Measurements from ENCODE around the gene TMEM151B. TPM values are rescaled to one million over a fixed set of nuclear protein-coding genes. Genes with fewer than 3 reads are reported as not detected.

TMEM151B gene
- total and polyA plus RNA-seq, 2 of the 13 experiments (the other 11 are each of a cell fraction or from before 2014, with no cell fraction given) = not detected

DNA sequence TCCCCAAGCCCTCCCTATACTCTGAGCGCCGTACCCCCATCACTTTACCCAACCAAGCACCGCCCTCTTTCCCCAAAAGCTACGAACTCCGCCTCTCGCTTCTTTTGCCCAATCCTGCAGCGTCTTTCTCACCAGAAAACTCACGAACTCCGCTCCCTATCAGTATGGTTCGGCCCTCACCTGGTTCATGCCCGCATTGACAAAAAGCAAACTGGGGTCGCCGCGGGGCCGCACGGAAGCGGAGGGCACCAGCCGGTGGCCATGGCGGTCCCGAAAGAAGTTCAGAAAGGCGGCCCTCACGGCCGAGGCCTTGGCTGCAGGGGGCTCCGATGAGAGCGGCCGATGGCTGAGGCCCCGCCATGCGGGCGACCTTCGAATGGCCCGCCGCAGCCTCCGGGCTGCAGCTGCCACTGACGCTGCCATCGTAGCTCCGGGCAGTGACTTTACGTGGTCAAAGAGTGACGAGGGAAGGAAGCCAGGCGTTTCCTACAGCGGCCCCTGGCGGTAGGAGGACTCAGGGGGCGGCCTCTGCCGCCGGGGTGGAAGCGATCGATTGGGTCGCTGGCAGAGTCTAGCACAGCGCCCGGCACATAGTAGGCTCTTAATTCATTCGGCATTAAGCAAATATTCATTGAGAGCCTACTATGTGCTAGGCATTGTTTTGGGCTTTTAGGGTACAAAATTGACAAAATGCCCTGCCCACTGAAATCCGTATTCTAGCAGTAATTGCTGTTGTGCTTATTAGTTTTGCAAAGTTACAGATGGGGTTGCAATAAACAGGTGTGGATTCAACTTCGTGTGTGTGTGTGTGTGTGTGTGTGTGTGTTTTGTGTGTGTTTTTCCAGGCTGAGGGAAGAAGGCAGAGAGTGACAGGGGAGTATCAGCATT lies 42.9 kb downstream of the TMEM151B start, which contains the start of gene AARS2 (continued):
- TF ChIP-seq ZHX1 (CRISPR knock-in tag; IDR thresholded peaks at IDR 0.05; ENCODE audit: low read depth) = peak; percentile 98
- TF ChIP-seq, protein P1, sequence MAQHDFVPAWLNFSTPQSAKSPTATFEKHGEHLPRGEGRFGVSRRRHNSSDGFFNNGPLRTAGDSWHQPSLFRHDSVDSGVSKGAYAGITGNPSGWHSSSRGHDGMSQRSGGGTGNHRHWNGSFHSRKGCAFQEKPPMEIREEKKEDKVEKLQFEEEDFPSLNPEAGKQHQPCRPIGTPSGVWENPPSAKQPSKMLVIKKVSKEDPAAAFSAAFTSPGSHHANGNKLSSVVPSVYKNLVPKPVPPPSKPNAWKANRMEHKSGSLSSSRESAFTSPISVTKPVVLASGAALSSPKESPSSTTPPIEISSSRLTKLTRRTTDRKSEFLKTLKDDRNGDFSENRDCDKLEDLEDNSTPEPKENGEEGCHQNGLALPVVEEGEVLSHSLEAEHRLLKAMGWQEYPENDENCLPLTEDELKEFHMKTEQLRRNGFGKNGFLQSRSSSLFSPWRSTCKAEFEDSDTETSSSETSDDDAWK (CRISPR knock-in tag; IDR thresholded peaks at IDR 0.05) = no peak
- peak in 1 of 2 experiments; percentile 76; a peak in 2 of 4 replicates for TF ChIP-seq ATF4 (CRISPR knock-in tag; IDR thresholded peaks at IDR 0.05)
- peak; percentile 96 for TF ChIP-seq ZFP36L1 (CRISPR knock-in tag; IDR thresholded peaks at IDR 0.05)
- peak; percentile 84 for TF ChIP-seq ARNTL (CRISPR knock-in tag; IDR thresholded peaks at IDR 0.05)
- TF ChIP-seq NCOA5 (CRISPR knock-in tag; IDR thresholded peaks at IDR 0.05) = no peak
- TF ChIP-seq DR1 (CRISPR knock-in tag; IDR thresholded peaks at IDR 0.05) = peak; percentile 95
- TF ChIP-seq ZNF264 (CRISPR knock-in tag; IDR thresholded peaks at IDR 0.05) = peak; percentile 93
- TF ChIP-seq ATF7 (IDR thresholded peaks at IDR 0.05) = no peak
- peak; percentile 79; the same call in 1 of the 2 replicates for TF ChIP-seq ATF7 (CRISPR knock-in tag; IDR thresholded peaks at IDR 0.05)
- 0 out of 2 replicates have a peak, but pooled peaks have one; percentile 13 for TF ChIP-seq ZFP62 (CRISPR knock-in tag; IDR thresholded peaks at IDR 0.05)
- TF ChIP-seq, protein P2, sequence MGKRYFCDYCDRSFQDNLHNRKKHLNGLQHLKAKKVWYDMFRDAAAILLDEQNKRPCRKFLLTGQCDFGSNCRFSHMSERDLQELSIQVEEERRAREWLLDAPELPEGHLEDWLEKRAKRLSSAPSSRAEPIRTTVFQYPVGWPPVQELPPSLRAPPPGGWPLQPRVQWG (CRISPR knock-in tag; IDR thresholded peaks at IDR 0.05; ENCODE audit: borderline replicate concordance, low read depth) = no peak
- TF ChIP-seq NFE2 (CRISPR knock-in tag; IDR thresholded peaks at IDR 0.05) = 0 out of 2 replicates have a peak, but pooled peaks have one; percentile 16
- TF ChIP-seq ZNF776 (CRISPR knock-in tag; IDR thresholded peaks at IDR 0.05) = peak; percentile 79; the same call in 1 of the 2 replicates
- TF ChIP-seq KLF15 (CRISPR knock-in tag; IDR thresholded peaks at IDR 0.05; ENCODE audit: borderline replicate concordance) = peak; percentile 64; the same call in 1 of the 2 replicates
- no peak for TF ChIP-seq NCOR1 (IDR thresholded peaks at IDR 0.05; ENCODE audit: borderline replicate concordance, low read length)
- TF ChIP-seq ZNF567 (CRISPR knock-in tag; IDR thresholded peaks at IDR 0.05; ENCODE audit: borderline replicate concordance) = peak; percentile 83; the same call in 1 of the 2 replicates
- TF ChIP-seq KLF16 (CRISPR knock-in tag; IDR thresholded peaks at IDR 0.05) = peak in 1 of 2 experiments; percentile 99; a peak in 2 of 4 replicates
- TF ChIP-seq MAFG (CRISPR knock-in tag; IDR thresholded peaks at IDR 0.05) = no peak
- TF ChIP-seq ZNF256 (CRISPR knock-in tag; conservative IDR thresholded peaks at IDR 0.05) = 0 out of 2 replicates have a peak, but pooled peaks have one; percentile 82
- TF ChIP-seq TBX2 (CRISPR knock-in tag; IDR thresholded peaks at IDR 0.05; ENCODE audit: borderline replicate concordance) = peak; percentile 95
- TF ChIP-seq, protein P3, sequence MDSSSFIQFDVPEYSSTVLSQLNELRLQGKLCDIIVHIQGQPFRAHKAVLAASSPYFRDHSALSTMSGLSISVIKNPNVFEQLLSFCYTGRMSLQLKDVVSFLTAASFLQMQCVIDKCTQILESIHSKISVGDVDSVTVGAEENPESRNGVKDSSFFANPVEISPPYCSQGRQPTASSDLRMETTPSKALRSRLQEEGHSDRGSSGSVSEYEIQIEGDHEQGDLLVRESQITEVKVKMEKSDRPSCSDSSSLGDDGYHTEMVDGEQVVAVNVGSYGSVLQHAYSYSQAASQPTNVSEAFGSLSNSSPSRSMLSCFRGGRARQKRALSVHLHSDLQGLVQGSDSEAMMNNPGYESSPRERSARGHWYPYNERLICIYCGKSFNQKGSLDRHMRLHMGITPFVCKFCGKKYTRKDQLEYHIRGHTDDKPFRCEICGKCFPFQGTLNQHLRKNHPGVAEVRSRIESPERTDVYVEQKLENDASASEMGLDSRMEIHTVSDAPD (CRISPR knock-in tag; IDR thresholded peaks at IDR 0.05) = peak; percentile 88

Data from HepG2 (cell line).